PC-9 (cell line): Measurements from ENCODE around the gene CRAT.

Experiments used
- CTCF ChIP-seq: fragments of 200-600 bp; sonication (generic); conservative IDR thresholded peaks from 2 replicates; pipeline ENCODE4 v1.6.1; 2017; ENCODE audit warnings: mixed run types, antibody characterized with exemption, mild to moderate bottlenecking, moderate library complexity
- EZH2 ChIP-seq: fragments of 200-600 bp; sonication (generic); IDR thresholded peaks from 2 replicates; pipeline ENCODE4 v1.8.0; 2017; ENCODE audit warnings: antibody characterized with exemption, low read depth

- TF ChIP-seq EZH2 (no peak), CTCF (no peak)
These were observed 42.5 kb downstream of the CRAT start for GRCh38 chr9:129068110-129068509.
